Measurements from ENCODE around the gene CISD3.

Gene CISD3

GRCh38 chr17:38779965-38780752, 50.0 kb downstream of the CISD3 start:
- DNase-seq = no peak

- no peak for DNase-seq
These were observed 53.1 kb downstream of the CISD3 start for GRCh38 chr17:38783227-38783626.

Measured in C1 segment of cervical spinal cord (tissue), 14 donors.